K562 (cell line): ENCODE data around the gene ST6GALNAC3. TPM values are rescaled to one million over a fixed set of nuclear protein-coding genes. Genes with fewer than 3 reads are reported as not detected.
"Not testable (repeated sequence)": the region's sequence is repeated elsewhere in the genome, so short reads cannot be mapped to it uniquely, and the experiment has no call there.

Experiments used
- ATAC-seq: fragments of 200-7000 bp; cut with Tn5 transposase; 3 replicates; pipeline ENCODE4 v1.9.1; 2020; ENCODE audit warnings: moderate library complexity
- BruUV-seq: library from RNA; stranded (reverse); fragments of 400-500 nt; replicated peaks from 2 replicates; lab custom pipeline; 2021; lab: Mats Ljungman, UMichigan
- CTCF ChIA-PET: fragments of 300-600 bp; formaldehyde crosslinking; extraction: SDS; loops from one replicate; lab custom pipeline; 2021; ENCODE audit warnings: low intra/inter-chr PET ratio; lab: Yijun Ruan, JAX
- POLR2A ChIA-PET: fragments of 300-600, 350-650 bp; sonication (Branson Sonifier 250); formaldehyde crosslinking; extraction: SDS; loops from one replicate; lab custom pipeline; 2021; ENCODE audit warnings: antibody characterized with exemption, inconsistent platforms; lab: Yijun Ruan, JAX
- DNase-seq, 4 experiments: peaks; one replicate each; pipeline versions ENCODE4 v3.0.0 to v3.0.0-alpha.2; 2011 to 2018; ENCODE audit warnings: low spot score in 3 of 4, mixed read lengths in 3 of 4; ENCODE audit errors: extremely low read depth in 1 of 4
- FAIRE-seq: peaks from 2 replicates; lab custom pipeline; 2011; peaks lifted over from hg19 to GRCh38; lab: Jason Lieb, UNC
- H2AFZ ChIP-seq: 2 replicates; pipeline ENCODE4 v1.6.0; 2011; ENCODE audit warnings: low read depth, low read length, control low read depth, inconsistent platforms
- H3K27ac ChIP-seq: fragments of 200-600 bp; 3 replicates; pipeline ENCODE4 v1.8.0; 2011; ENCODE audit warnings: low read depth, mild to moderate bottlenecking, control low read depth, inconsistent platforms, low read length, moderate library complexity, mixed read lengths; ENCODE audit errors: extremely low read depth
- H3K27me3 ChIP-seq, 2 experiments: fragments of 300-600 bp in 1 of 2; 2 replicates in 1 of 2; 3 replicates in 1 of 2; pipeline versions ENCODE4 v1.6.0 to v1.8.0; 2011; ENCODE audit warnings: inconsistent platforms in 2 of 2, low read length in 2 of 2, mild to moderate bottlenecking in 1 of 2, mixed read lengths in 1 of 2, moderate library complexity in 1 of 2; ENCODE audit not compliant: control insufficient read depth in 2 of 2, insufficient read depth in 2 of 2
- H3K36me3 ChIP-seq: fragments of 300-600 bp; 3 replicates; pipeline ENCODE4 v1.8.0; 2011; ENCODE audit warnings: mild to moderate bottlenecking, low read length, inconsistent platforms; ENCODE audit not compliant: control insufficient read depth, insufficient read depth
- H3K4me1 ChIP-seq, 2 experiments: fragments of 200-600 bp in 1 of 2; replicated peaks in 1 of 2; 2 replicates in 1 of 2; 3 replicates in 1 of 2; pipeline versions ENCODE4 v1.5.1 to v1.8.0; 2011; ENCODE audit warnings: inconsistent platforms in 2 of 2, low read length in 2 of 2, mild to moderate bottlenecking in 1 of 2, mixed read lengths in 1 of 2, moderate library complexity in 1 of 2; ENCODE audit not compliant: control insufficient read depth in 2 of 2, insufficient read depth in 2 of 2
- H3K4me2 ChIP-seq: 2 replicates; pipeline ENCODE4 v1.6.1; 2011; ENCODE audit warnings: low read length, control low read depth, inconsistent platforms, mixed read lengths; ENCODE audit not compliant: insufficient read depth
- H3K4me3 ChIP-seq: fragments of 200-600 bp; sonication (generic), shearing (Covaris generic); 2 replicates; pipeline ENCODE4 v1.5.1; 2016; ENCODE audit warnings: control low read depth, inconsistent platforms
- H3K79me2 ChIP-seq: fragments of 200-600 bp; 3 replicates; pipeline ENCODE4 v1.8.0; 2011; ENCODE audit warnings: low read length, inconsistent platforms; ENCODE audit not compliant: control insufficient read depth, insufficient read depth
- H3K9ac ChIP-seq, 2 experiments: 2 replicates each; pipeline versions ENCODE4 v1.6.0 to v1.6.1; 2011; ENCODE audit warnings: low read depth in 2 of 2, low read length in 2 of 2, control low read depth in 1 of 2, inconsistent platforms in 1 of 2, mild to moderate bottlenecking in 1 of 2, mixed read lengths in 1 of 2; ENCODE audit not compliant: insufficient read depth in 1 of 2
- H3K9me1 ChIP-seq: one replicate; pipeline ENCODE4 v1.6.0; 2011; ENCODE audit warnings: inconsistent platforms, mild to moderate bottlenecking, low read length, moderate library complexity; ENCODE audit not compliant: control insufficient read depth, insufficient read depth
- H3K9me3 ChIP-seq: replicated peaks from 2 replicates; pipeline ENCODE4 v1.5.1; 2011; ENCODE audit warnings: low read depth, low read length, inconsistent platforms; ENCODE audit not compliant: control insufficient read depth, insufficient read depth
- H4K20me1 ChIP-seq: replicated peaks from 2 replicates; pipeline ENCODE4 v1.6.1; 2011; ENCODE audit warnings: low read length, inconsistent platforms, mixed read lengths; ENCODE audit not compliant: control insufficient read depth, insufficient read depth
- CBX2 ChIP-seq: fragments of 200-600 bp; sonication (generic); IDR thresholded peaks from one replicate; pipeline ENCODE4 v1.6.1; 2012; ENCODE audit warnings: mild to moderate bottlenecking, low read length, inconsistent platforms; ENCODE audit not compliant: insufficient read depth, poor library complexity, severe bottlenecking
- GTF3C2 ChIP-seq: IDR thresholded peaks from 3 replicates; pipeline ENCODE4 v1.6.1; 2011; ENCODE audit warnings: borderline replicate concordance, mild to moderate bottlenecking, moderate library complexity; ENCODE audit not compliant: insufficient read length; ENCODE audit errors: extremely low read depth
- MLLT1 ChIP-seq, 2 experiments: fragments of 450-650 bp; IDR thresholded peaks; 2 replicates each; pipeline ENCODE4 v1.6.1; 2016
- YY1 ChIP-seq, 3 experiments: IDR thresholded peaks; 2 replicates each; pipeline ENCODE4 v1.6.1; 2011; ENCODE audit warnings: low read length in 2 of 3, mild to moderate bottlenecking in 2 of 3, moderate library complexity in 2 of 3, borderline replicate concordance in 1 of 3, control low read depth in 1 of 3, low read depth in 1 of 3; ENCODE audit not compliant: insufficient read depth in 3 of 3, insufficient replicate concordance in 2 of 3, control insufficient read depth in 1 of 3, insufficient read length in 1 of 3; ENCODE audit errors: extremely low read depth in 1 of 3
- ZNF146 ChIP-seq: IDR thresholded peaks from one replicate; pipeline ENCODE4 v1.6.1; 2018; ENCODE audit warnings: missing compliant biosample characterization; ENCODE audit not compliant: unreplicated experiment
- WGBS: fragments of 100-300 bp; shearing (Covaris generic); methylation state at CpG from one replicate; pipeline ENCODE4 v1.1.6; 2016; ENCODE audit warnings: low coverage, mixed read lengths; ENCODE audit not compliant: insufficient coverage; ENCODE audit errors: missing lambda C conversion rate; 5-methylcytosine and 5-hydroxymethylcytosine counted together
- in situ Hi-C: fragments of 300-500 bp; cut with MboI; formaldehyde crosslinking; loops from 4 replicates; pipeline ENCODE4 v1.15.0; 2018; ENCODE audit warnings: inconsistent platforms, mixed read lengths
- intact Hi-C: fragments of 100-400 bp; cut with micrococcal nuclease; formaldehyde crosslinking; loops from 2 replicates; pipeline ENCODE4 v1.14.2; 2022
- polyA plus RNA-seq, 8 experiments: library from polyadenylated mRNA; depleted of rRNA in 4 of 8; stranded (reverse) in 5 of 8; unstranded in 3 of 8; fragments of >200 nt; fragmentation: Nextera tagmentation in 2 of 8; fragmentation: Illumina TruSeq in 1 of 8; extraction: Ambion mirVana in 2 of 8; extraction: Trizol in 1 of 8; gene quantifications; 2 replicates each; pipeline versions ENCODE4 v1.2.1 to v1.2.3, GENCODE V29; 2011 to 2014; ENCODE audit warnings: inconsistent platforms in 1 of 8, missing spikeins in 1 of 8
- total RNA-seq, 7 experiments: library from RNA; depleted of rRNA in 6 of 7; stranded (reverse); fragments of >200 nt in 6 of 7; fragmentation: Illumina TruSeq in 2 of 7; extraction: Trizol in 2 of 7; gene quantifications; 2 replicates each; pipeline versions ENCODE4 v1.2.1 to v1.2.3, GENCODE V29; 2011 to 2021; ENCODE audit warnings: low replicate concordance in 1 of 7
- TF ChIP-seq, protein P1 (sequence below): fragments of 200-800 bp; sonication (Bioruptor generic); IDR thresholded peaks from 2 replicates; pipeline ENCODE4 v1.6.1; 2017; ENCODE audit warnings: missing genetic modification characterization, missing compliant biosample characterization

ST6GALNAC3 gene
- total and polyA plus RNA-seq, 9 of the 15 experiments (the other 6 are each of a cell fraction or from before 2014, with no cell fraction given) = 0.04 to 0.29 (median 0.18) TPM; not detected in 6

- 0% methylated on average over 3 of the region's 3 CpGs for WGBS
- H3K4me3 ChIP-seq, H3K4me2 ChIP-seq, H4K20me1 ChIP-seq, H3K27ac ChIP-seq, H3K9me3 ChIP-seq, H3K27me3 ChIP-seq, intact Hi-C loops, BruUV-seq, H3K9me1 ChIP-seq, H2AFZ ChIP-seq, H3K9ac ChIP-seq, H3K79me2 ChIP-seq, ATAC-seq, POLR2A ChIA-PET, DNase-seq, CTCF ChIA-PET, in situ Hi-C loops, H3K36me3 ChIP-seq, FAIRE-seq, H3K4me1 ChIP-seq: not testable (repeated sequence)
- TF ChIP-seq ZNF146 (CRISPR knock-in tag) = peak; percentile 27
Observed at GRCh38 chr1:76341816-76342215, 267.3 kb downstream of the ST6GALNAC3 start.

GRCh38 chr1:76343356-76343755 lies 268.8 kb downstream of the ST6GALNAC3 start:
- no peak for FAIRE-seq
- in situ Hi-C loops = no loop called here
- H3K4me2 ChIP-seq = no peak overlapping the region
- TF ChIP-seq MLLT1 (IDR thresholded peaks at IDR 0.05) (no peak), GTF3C2 (no peak), YY1 (IDR thresholded peaks at IDR 0.05; ENCODE audit: borderline replicate concordance in 1 of 3, control insufficient read depth in 1 of 3, extremely low read depth in 1 of 3, insufficient read depth in 3 of 3, insufficient read length in 1 of 3, insufficient replicate concordance in 2 of 3, low read depth in 1 of 3, low read length in 2 of 3) (no peak), CBX2 (no peak)
- TF ChIP-seq, protein P1, sequence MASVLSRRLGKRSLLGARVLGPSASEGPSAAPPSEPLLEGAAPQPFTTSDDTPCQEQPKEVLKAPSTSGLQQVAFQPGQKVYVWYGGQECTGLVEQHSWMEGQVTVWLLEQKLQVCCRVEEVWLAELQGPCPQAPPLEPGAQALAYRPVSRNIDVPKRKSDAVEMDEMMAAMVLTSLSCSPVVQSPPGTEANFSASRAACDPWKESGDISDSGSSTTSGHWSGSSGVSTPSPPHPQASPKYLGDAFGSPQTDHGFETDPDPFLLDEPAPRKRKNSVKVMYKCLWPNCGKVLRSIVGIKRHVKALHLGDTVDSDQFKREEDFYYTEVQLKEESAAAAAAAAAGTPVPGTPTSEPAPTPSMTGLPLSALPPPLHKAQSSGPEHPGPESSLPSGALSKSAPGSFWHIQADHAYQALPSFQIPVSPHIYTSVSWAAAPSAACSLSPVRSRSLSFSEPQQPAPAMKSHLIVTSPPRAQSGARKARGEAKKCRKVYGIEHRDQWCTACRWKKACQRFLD (CRISPR knock-in tag) = no peak

More at GRCh38 chr1:76343356-76343755, 268.8 kb downstream of the ST6GALNAC3 start:
- DNase-seq (no peak), ATAC-seq (no peak)
- Histone ChIP-seq H3K36me3 (no peaks in the 10 kb centered on the region), H3K4me1 (no peaks in the 10 kb centered on the region), H3K27ac (no peak overlapping the region), H3K9ac (no peak overlapping the region), H3K79me2 (no peaks in the 10 kb centered on the region), H4K20me1 (no peaks in the 10 kb centered on the region), H3K4me3 (no peak overlapping the region), H3K9me3 (no peaks in the 10 kb centered on the region), H2AFZ (no peak overlapping the region), H3K9me1 (no peaks in the 10 kb centered on the region), H3K27me3 (no peaks in the 10 kb centered on the region)
- intact Hi-C loops = no loop called here
- WGBS = 2% methylated on average over 4 of the region's 4 CpGs
- ChIA-PET CTCF (no interaction called here), POLR2A (no interaction called here)
- no TSS peak for BruUV-seq
